ENCODE measurements around the gene PRRC2B. TPM values are rescaled to one million over a fixed set of nuclear protein-coding genes. Genes with fewer than 3 reads are reported as not detected.

PRRC2B gene
- total RNA-seq, 1 experiment from 2014 or later, result 170 TPM

DNA sequence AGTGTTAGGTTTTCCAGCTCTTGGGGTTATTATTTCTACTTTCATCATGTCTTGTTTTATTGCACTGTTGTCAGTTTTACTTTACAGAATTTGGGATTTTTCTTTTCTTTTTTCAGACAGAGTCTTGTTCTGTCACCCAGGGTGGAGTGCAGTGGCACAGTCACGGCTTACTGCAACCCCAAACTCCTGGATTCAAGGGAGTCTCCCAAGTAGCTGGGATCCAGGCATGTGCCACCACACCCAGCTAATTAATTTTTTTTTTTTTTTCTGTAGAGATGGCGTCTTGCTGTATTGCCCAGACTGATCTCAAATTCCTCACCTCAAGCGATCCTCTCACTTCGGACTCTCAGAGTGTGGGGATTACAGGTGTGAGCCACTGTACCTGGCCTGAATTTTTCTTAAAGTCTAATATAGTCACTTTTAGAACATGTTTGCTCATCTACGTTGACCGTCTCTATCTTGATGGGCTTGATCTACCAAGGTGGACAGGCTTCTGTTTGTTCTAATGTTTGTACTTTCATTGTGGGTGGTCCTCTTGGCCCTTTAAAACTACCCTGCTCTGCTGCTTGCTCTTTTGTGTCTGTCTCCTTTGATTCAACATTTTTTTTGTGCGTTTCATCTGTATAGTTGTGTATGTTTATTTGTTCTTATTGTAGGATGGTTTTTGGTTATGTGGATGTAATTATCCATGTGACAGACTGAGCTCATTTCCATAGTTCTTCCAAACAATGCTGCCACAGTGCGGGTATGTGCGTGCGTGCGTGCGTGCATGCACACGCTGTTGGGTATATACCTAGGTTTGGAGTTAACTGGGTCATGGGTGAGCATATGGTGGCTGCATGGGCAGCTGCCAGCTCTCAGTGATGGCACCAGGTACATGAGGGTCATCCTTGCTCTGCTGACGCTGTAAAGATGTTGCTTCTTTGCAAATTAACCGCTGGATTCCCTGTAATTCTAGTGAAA is 18.1 kb downstream of the PRRC2B start:
- peaks cover 99% of the 10 kb centered on the region for H3K79me2 ChIP-seq (ENCODE audit: insufficient read depth, low read length)
- H3K27me3 ChIP-seq (ENCODE audit: insufficient read depth, low read length), result no peaks in the 10 kb centered on the region
- ChIA-PET CTCF (interaction anchor here (0.6 kb wide), 1 partner anchor 998 kb away, joined by 3 read pairs; the partner anchor contains the start of gene CFAP77), POLR2A (no interaction called here), RAD21 (ENCODE audit: low non-redundant PET in 1 of 2, low total read pairs in 2 of 2, uncharacterized antibody in 2 of 2, unreplicated experiment in 2 of 2) (no interaction called here)
- no peaks in the 10 kb centered on the region; a peak in 2 of 4 replicates for H3K36me3 ChIP-seq (ENCODE audit: control insufficient read depth in 1 of 2, insufficient read depth in 2 of 2, low read length in 2 of 2)
- no peak overlapping the region for H3K4me2 ChIP-seq (ENCODE audit: low read length)
- intact Hi-C loops (cut with micrococcal nuclease), result no loop called here
- no peak overlapping the region for H3K27ac ChIP-seq (ENCODE audit: low read depth, low read length)
- BruUV-seq (replicated peaks), result no TSS peak
- TF ChIP-seq POLR2AphosphoS5 (IDR thresholded peaks at IDR 0.05; ENCODE audit: low read depth, low read length) (no peak), SP1 (IDR thresholded peaks at IDR 0.05; ENCODE audit: low read depth) (no peak), ZNF274 (IDR thresholded peaks at IDR 0.05; ENCODE audit: low read depth, low read length) (no peak), CEBPB (IDR thresholded peaks at IDR 0.05; ENCODE audit: low read depth) (no peak), SIN3A (IDR thresholded peaks at IDR 0.05; ENCODE audit: low read depth) (no peak), FOSL1 (IDR thresholded peaks at IDR 0.05; ENCODE audit: low read depth) (no peak), POLR2A (IDR thresholded peaks at IDR 0.05; ENCODE audit: borderline replicate concordance, extremely low read depth, insufficient read depth, insufficient read length) (no peak), ZFX (IDR thresholded peaks at IDR 0.05) (no peak)
- DNase-seq (ENCODE audit: low read depth, low spot score) (no peak), ATAC-seq (no peak)
- H3K4me1 ChIP-seq (ENCODE audit: control insufficient read depth in 1 of 2, insufficient read depth in 2 of 2, low read length in 2 of 2), result peaks cover 7 to 17% of the 10 kb centered on the region in 2 experiments
- H3K9me2 ChIP-seq (ENCODE audit: insufficient read depth), result no peaks in the 10 kb centered on the region
- H3K4me3 ChIP-seq (replicated peaks in 1 of 2; ENCODE audit: low read depth in 1 of 2, low read length in 2 of 2), result no peak overlapping the region
- H3K9me3 ChIP-seq (ENCODE audit: control insufficient read depth in 1 of 2, insufficient read depth in 1 of 2, low read depth in 1 of 2, low read length in 2 of 2), result no peaks in the 10 kb centered on the region
- H2AFZ ChIP-seq (ENCODE audit: low read depth, low read length, poor library complexity, severe bottlenecking), result no peak overlapping the region
- peaks cover 62% of the 10 kb centered on the region for H4K20me1 ChIP-seq (ENCODE audit: insufficient read depth)
- H3K9ac ChIP-seq (ENCODE audit: low read length), result no peak overlapping the region

- H3K36me3 ChIP-seq (ENCODE audit: control insufficient read depth in 1 of 2, insufficient read depth in 2 of 2, low read length in 2 of 2), result peaks cover 0 to 4% of the 10 kb centered on the region in 2 experiments; a peak in 1 of 4 replicates
Measured at GRCh38 chr9:131416509-131416908, 22.6 kb downstream of the PRRC2B start.

More at GRCh38 chr9:131416509-131416908, 22.6 kb downstream of the PRRC2B start:
- Histone ChIP-seq H2AFZ (ENCODE audit: low read depth, low read length, poor library complexity, severe bottlenecking) (no peak overlapping the region), H4K20me1 (ENCODE audit: insufficient read depth) (peaks cover 43% of the 10 kb centered on the region), H3K4me3 (replicated peaks in 1 of 2; ENCODE audit: low read depth in 1 of 2, low read length in 2 of 2) (no peak overlapping the region), H3K27me3 (ENCODE audit: insufficient read depth, low read length) (no peaks in the 10 kb centered on the region), H3K4me2 (ENCODE audit: low read length) (no peak overlapping the region), H3K9me3 (ENCODE audit: control insufficient read depth in 1 of 2, insufficient read depth in 1 of 2, low read depth in 1 of 2, low read length in 2 of 2) (no peaks in the 10 kb centered on the region), H3K27ac (ENCODE audit: low read depth, low read length) (no peak overlapping the region), H3K79me2 (ENCODE audit: insufficient read depth, low read length) (peaks cover 100% of the 10 kb centered on the region), H3K4me1 (ENCODE audit: control insufficient read depth in 1 of 2, insufficient read depth in 2 of 2, low read length in 2 of 2) (peaks cover 0 to 17% of the 10 kb centered on the region in 2 experiments; a peak in 3 of 4 replicates), H3K9me2 (ENCODE audit: insufficient read depth) (no peaks in the 10 kb centered on the region), H3K9ac (ENCODE audit: low read length) (no peak overlapping the region)
- DNase-seq (ENCODE audit: low read depth, low spot score) (no peak), ATAC-seq (no peak)
- TF ChIP-seq YY1 (IDR thresholded peaks at IDR 0.05; ENCODE audit: extremely low read depth, insufficient replicate concordance, low read depth, low read length), result no peak
- CTCF ChIA-PET, result no interaction called here
- BruUV-seq (replicated peaks), result no TSS peak
- intact Hi-C loops (cut with micrococcal nuclease), result no loop called here
- RAD21 ChIA-PET (ENCODE audit: low non-redundant PET in 1 of 2, low total read pairs in 2 of 2, uncharacterized antibody in 2 of 2, unreplicated experiment in 2 of 2), result no interaction called here
- POLR2A ChIA-PET, result no interaction called here

Data from HCT116 (cell line).